OCI-LY7 (cell line): ENCODE results near the gene NAV2.

Experiments
- EZH2phosphoT487 ChIP-seq: fragments of 200-600 bp; sonication (generic); IDR thresholded peaks from 2 replicates; pipeline ENCODE4 v1.6.1; 2018; ENCODE audit warnings: low read depth, borderline replicate concordance, mild to moderate bottlenecking, mixed run types, antibody characterized with exemption, low read length, moderate library complexity, mixed read lengths
- TF ChIP-seq, protein P1 (sequence below): fragments of 200-600 bp; sonication (generic); conservative IDR thresholded peaks from 2 replicates; pipeline ENCODE4 v1.5.1; 2014; ENCODE audit warnings: mild to moderate bottlenecking, antibody characterized with exemption, low read length, moderate library complexity, mixed read lengths

GRCh38 chr11:19808076-19808911 lies 95.7 kb downstream of the NAV2 start:
- TF ChIP-seq, protein P1, sequence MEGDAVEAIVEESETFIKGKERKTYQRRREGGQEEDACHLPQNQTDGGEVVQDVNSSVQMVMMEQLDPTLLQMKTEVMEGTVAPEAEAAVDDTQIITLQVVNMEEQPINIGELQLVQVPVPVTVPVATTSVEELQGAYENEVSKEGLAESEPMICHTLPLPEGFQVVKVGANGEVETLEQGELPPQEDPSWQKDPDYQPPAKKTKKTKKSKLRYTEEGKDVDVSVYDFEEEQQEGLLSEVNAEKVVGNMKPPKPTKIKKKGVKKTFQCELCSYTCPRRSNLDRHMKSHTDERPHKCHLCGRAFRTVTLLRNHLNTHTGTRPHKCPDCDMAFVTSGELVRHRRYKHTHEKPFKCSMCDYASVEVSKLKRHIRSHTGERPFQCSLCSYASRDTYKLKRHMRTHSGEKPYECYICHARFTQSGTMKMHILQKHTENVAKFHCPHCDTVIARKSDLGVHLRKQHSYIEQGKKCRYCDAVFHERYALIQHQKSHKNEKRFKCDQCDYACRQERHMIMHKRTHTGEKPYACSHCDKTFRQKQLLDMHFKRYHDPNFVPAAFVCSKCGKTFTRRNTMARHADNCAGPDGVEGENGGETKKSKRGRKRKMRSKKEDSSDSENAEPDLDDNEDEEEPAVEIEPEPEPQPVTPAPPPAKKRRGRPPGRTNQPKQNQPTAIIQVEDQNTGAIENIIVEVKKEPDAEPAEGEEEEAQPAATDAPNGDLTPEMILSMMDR, result peak; percentile 56
- TF ChIP-seq EZH2phosphoT487, result no peak
